GM18951 (cell line): ENCODE data around the gene RSBN1L.

Experiments
- POLR2A ChIP-seq: IDR thresholded peaks from 4 replicates; pipeline ENCODE4 v1.6.1; 2011; ENCODE audit warnings: mild to moderate bottlenecking; ENCODE audit not compliant: insufficient read length, insufficient read depth; ENCODE audit errors: extremely low read depth
- in situ Hi-C: fragments of 300-500 bp; cut with MboI; formaldehyde crosslinking; loops from one replicate; pipeline ENCODE4 v1.12.0; 2022; ENCODE audit warnings: low sequenced_read_pairs, mixed read lengths, inconsistent platforms; ENCODE audit not compliant: unreplicated experiment

Gene RSBN1L

GRCh38 chr7:77822269-77822668 is 126.0 kb downstream of the RSBN1L start:
- TF ChIP-seq POLR2A, result no peak
- in situ Hi-C loops, result no loop called here

GRCh38 chr7:77823787-77824186 is 127.5 kb downstream of the RSBN1L start:
- TF ChIP-seq POLR2A, result no peak
- in situ Hi-C loops, result no loop called here

GRCh38 chr7:77824636-77825035 is 128.4 kb downstream of the RSBN1L start:
- no peak for TF ChIP-seq POLR2A
- in situ Hi-C loops, result no loop called here

- no peak for TF ChIP-seq POLR2A
- in situ Hi-C loops, result no loop called here
These were observed 128.9 kb downstream of the RSBN1L start for GRCh38 chr7:77825131-77825530.

GRCh38 chr7:77826300-77826699 is 130.0 kb downstream of the RSBN1L start:
- no peak for TF ChIP-seq POLR2A
- in situ Hi-C loops, result no loop called here

GRCh38 chr7:77827999-77828398 is 131.7 kb downstream of the RSBN1L start:
- in situ Hi-C loops, result no loop called here
- no peak for TF ChIP-seq POLR2A

- in situ Hi-C loops, result no loop called here
These were observed 134.5 kb downstream of the RSBN1L start for GRCh38 chr7:77830649-77831355.

GRCh38 chr7:77831481-77831880 is 135.2 kb downstream of the RSBN1L start:
- TF ChIP-seq POLR2A, result no peak
- in situ Hi-C loops, result no loop called here

More at GRCh38 chr7:77830649-77831355, 134.5 kb downstream of the RSBN1L start:
- no peak for TF ChIP-seq POLR2A

GRCh38 chr7:77831953-77832352 is 135.7 kb downstream of the RSBN1L start:
- in situ Hi-C loops, result no loop called here
- no peak for TF ChIP-seq POLR2A
